CD8-positive, alpha-beta memory T cell (primary cell): ENCODE data around the gene LRRC19. TPM values are rescaled to one million over a fixed set of nuclear protein-coding genes. Genes with fewer than 3 reads are reported as not detected.
A peak's percentile ranks its signal among the peaks of the same experiment; 100 is the strongest.

Source experiments
- CTCF ChIA-PET: fragments of 350-600 bp; sonication (Branson Sonifier 250); formaldehyde crosslinking; loops from one replicate; lab custom pipeline; 2021; ENCODE audit warnings: antibody characterized with exemption; lab: Charles Lee
- POLR2A ChIA-PET: fragments of 350-600 bp; sonication (Branson Sonifier 250); formaldehyde crosslinking; loops from one replicate; lab custom pipeline; 2021; ENCODE audit warnings: antibody characterized with exemption; lab: Charles Lee
- DNase-seq, 5 donors: peaks; one replicate each; pipeline versions ENCODE4 v3.0.0 to v3.0.0-alpha.2; 2020 to 2022; ENCODE audit warnings: mixed read lengths in 1 of 5
- H3K27ac ChIP-seq: one replicate; pipeline ENCODE4 v1.7.0; 2013; ENCODE audit warnings: low read depth, mild to moderate bottlenecking, low read length, moderate library complexity
- H3K27me3 ChIP-seq: 2 replicates; pipeline ENCODE4 v1.7.0; 2013; ENCODE audit warnings: low read length, mild to moderate bottlenecking; ENCODE audit not compliant: insufficient read depth, poor library complexity, severe bottlenecking
- H3K36me3 ChIP-seq: 2 replicates; pipeline ENCODE4 v1.7.0; 2013; ENCODE audit warnings: mild to moderate bottlenecking, low read length, moderate library complexity; ENCODE audit not compliant: insufficient read depth
- H3K4me1 ChIP-seq: 2 replicates; pipeline ENCODE4 v1.7.0; 2013; ENCODE audit warnings: mild to moderate bottlenecking, low read length, moderate library complexity; ENCODE audit not compliant: insufficient read depth
- H3K4me3 ChIP-seq: 2 replicates; pipeline ENCODE4 v1.7.0; 2013; ENCODE audit warnings: mild to moderate bottlenecking, low read length
- H3K9me3 ChIP-seq: 2 replicates; pipeline ENCODE4 v1.7.0; 2013; ENCODE audit warnings: mild to moderate bottlenecking, low read length
- H3K27ac Mint-ChIP-seq, 8 donors: one replicate each; pipeline ENCODE4 v1.8.0; 2020 to 2021; ENCODE audit warnings: mixed read lengths in 8 of 8, mild to moderate bottlenecking in 6 of 8, inconsistent platforms in 3 of 8, moderate library complexity in 3 of 8
- H3K27me3 Mint-ChIP-seq, 2 donors: one replicate each; pipeline ENCODE4 v1.8.0; 2020 to 2021; ENCODE audit warnings: mixed read lengths in 2 of 2, mild to moderate bottlenecking in 1 of 2, moderate library complexity in 1 of 2
- H3K36me3 Mint-ChIP-seq, 3 donors: one replicate each; pipeline ENCODE4 v1.8.0; 2020 to 2021; ENCODE audit warnings: mixed read lengths in 3 of 3, inconsistent platforms in 1 of 3, mild to moderate bottlenecking in 1 of 3
- H3K4me1 Mint-ChIP-seq, 3 donors: one replicate each; pipeline ENCODE4 v1.8.0; 2020 to 2021; ENCODE audit warnings: mixed read lengths in 3 of 3, inconsistent platforms in 1 of 3, mild to moderate bottlenecking in 1 of 3
- H3K4me3 Mint-ChIP-seq, 7 donors: one replicate each; pipeline ENCODE4 v1.8.0; 2020 to 2021; ENCODE audit warnings: mixed read lengths in 7 of 7, mild to moderate bottlenecking in 6 of 7, moderate library complexity in 4 of 7, inconsistent platforms in 2 of 7
- H3K9me3 Mint-ChIP-seq, 5 donors: one replicate each; pipeline ENCODE4 v1.8.0; 2020 to 2022; ENCODE audit warnings: mixed read lengths in 5 of 5, mild to moderate bottlenecking in 3 of 5, moderate library complexity in 2 of 5, inconsistent platforms in 1 of 5
- polyA plus RNA-seq: library from polyadenylated mRNA; unstranded; fragments of 300-500 nt; fragmentation: Illumina TruSeq; gene quantifications from one replicate; pipeline ENCODE4 v1.2.3, GENCODE V29; 2021
- total RNA-seq, 2 experiments: library from RNA; stranded (reverse); gene quantifications; one replicate each; pipeline ENCODE4 v1.2.3, GENCODE V29; 2021

LRRC19 gene
- total and polyA plus RNA-seq, 3 experiments from 2014 or later: 0.10 TPM; not detected in 2

DNA sequence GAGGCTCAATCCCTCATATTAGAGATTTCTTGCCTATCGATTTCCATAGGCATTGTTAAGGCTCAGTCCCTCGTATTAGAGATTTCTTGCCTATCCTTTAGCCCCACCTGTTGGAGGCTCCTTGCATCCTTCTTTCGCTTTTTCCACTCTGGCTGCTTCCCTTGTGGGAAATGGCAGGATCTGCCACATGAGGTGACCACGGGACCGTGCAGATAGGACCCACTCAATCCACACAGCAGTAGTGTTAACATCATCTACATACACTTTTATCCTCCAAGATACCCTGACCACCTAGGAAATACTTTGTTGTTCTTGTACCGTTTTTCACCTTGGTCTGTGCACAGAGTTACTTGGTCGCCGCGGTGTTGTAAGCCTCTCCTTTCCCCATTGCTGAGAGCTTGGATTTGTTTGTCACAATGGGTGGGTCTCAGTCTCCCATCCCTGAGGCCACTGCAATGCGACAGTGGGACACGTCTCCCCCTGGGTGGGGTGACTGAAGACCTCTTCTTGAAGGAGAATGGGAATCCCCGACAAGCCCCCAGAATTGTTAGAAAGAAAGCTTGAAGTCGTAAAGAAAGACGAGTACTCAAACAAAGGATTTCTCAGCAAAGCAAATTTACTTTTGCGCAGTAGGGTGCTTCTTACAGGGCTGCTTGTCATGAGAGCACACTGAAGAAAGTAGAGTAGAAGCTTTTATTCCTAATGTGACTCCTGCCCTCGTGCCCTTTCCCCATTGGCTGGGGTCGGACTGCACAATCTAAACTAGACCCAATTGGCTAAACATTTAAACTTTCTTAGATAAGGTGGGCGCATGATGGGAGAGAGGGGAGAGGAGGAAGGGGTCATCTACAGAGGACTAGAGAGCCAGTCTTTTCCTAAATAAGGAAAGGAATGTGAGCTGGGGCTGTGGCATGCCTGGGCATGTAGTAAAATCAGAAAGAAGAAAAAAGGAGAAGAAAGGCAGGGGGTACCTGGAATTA, 29.5 kb downstream of the LRRC19 start:
- Histone ChIP-seq H3K27ac (no peak overlapping the region), H3K27me3 (no peaks in the 10 kb centered on the region), H3K36me3 (no peaks in the 10 kb centered on the region), H3K4me3 (no peak overlapping the region), H3K4me1 (no peaks in the 10 kb centered on the region), H3K9me3 (no peaks in the 10 kb centered on the region)
- DNase-seq: no peak
- CTCF ChIA-PET: interaction anchor here (2.0 kb wide), 1 partner anchor 229 kb away, joined by 6 read pairs; no protein-coding TSS in a partner anchor
- Mint-ChIP-seq H3K4me1 (no peaks in the 10 kb centered on the region), H3K9me3 (no peaks in the 10 kb centered on the region), H3K27ac (peak overlapping the region in 1 of 8 donors; percentile 41), H3K36me3 (peaks cover 4 to 24% (median 13%) of the 10 kb centered on the region in 3 donors), H3K4me3 (no peak overlapping the region), H3K27me3 (no peaks in the 10 kb centered on the region)
- POLR2A ChIA-PET: no interaction called here

- no peak overlapping the region for H3K27ac ChIP-seq
- POLR2A ChIA-PET: no interaction called here
- H3K4me3 Mint-ChIP-seq: peak overlapping the region in 1 of 7 donors; percentile 61
- no peaks in the 10 kb centered on the region for H3K4me1 Mint-ChIP-seq
- peak overlapping the region in 1 of 8 donors; percentile 13 for H3K27ac Mint-ChIP-seq
- no peak for DNase-seq
- H3K9me3 Mint-ChIP-seq: peaks cover 0 to 2% (median under 1%) of the 10 kb centered on the region in 5 donors
- CTCF ChIA-PET: interaction anchor here (2.0 kb wide), 1 partner anchor 228 kb away, joined by 6 read pairs; no protein-coding TSS in a partner anchor
- no peaks in the 10 kb centered on the region for H3K27me3 ChIP-seq
- H3K4me1 ChIP-seq: no peaks in the 10 kb centered on the region
- H3K36me3 ChIP-seq: no peaks in the 10 kb centered on the region
- H3K27me3 Mint-ChIP-seq: no peaks in the 10 kb centered on the region
- no peaks in the 10 kb centered on the region for H3K9me3 ChIP-seq
- no peak overlapping the region for H3K4me3 ChIP-seq
- H3K36me3 Mint-ChIP-seq: peaks cover 7 to 24% (median 9%) of the 10 kb centered on the region in 3 donors
Measured at GRCh38 chr9:26974927-26975326, 30.5 kb downstream of the LRRC19 start.

DNA sequence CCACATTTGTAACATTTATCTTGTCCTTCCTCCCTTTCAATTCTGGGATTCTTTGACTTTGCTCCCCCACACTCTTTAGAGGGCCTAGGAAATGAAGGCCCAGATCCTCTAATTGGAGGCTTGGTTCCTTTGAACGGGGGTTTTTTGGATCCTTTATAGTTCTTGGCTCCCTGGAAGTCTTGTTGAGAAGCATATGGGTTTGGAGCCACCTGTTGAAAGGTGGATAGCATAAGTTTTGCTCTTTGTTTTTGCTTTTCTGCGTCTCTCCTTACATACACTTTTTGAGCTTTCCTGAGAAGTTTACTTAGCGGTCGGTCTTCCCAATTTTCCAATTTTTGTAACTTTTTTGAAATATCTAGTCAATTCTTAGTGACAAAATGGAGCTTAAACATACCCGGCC, 31.5 kb downstream of the LRRC19 start:
- POLR2A ChIA-PET: no interaction called here
- Mint-ChIP-seq H3K27ac (no peak overlapping the region), H3K27me3 (no peaks in the 10 kb centered on the region), H3K4me3 (no peak overlapping the region), H3K9me3 (peaks cover 0 to 7% (median 4%) of the 10 kb centered on the region in 5 donors), H3K4me1 (no peaks in the 10 kb centered on the region), H3K36me3 (peaks cover 7 to 24% (median 16%) of the 10 kb centered on the region in 3 donors)
- CTCF ChIA-PET: no interaction called here
- Histone ChIP-seq H3K27me3 (no peaks in the 10 kb centered on the region), H3K4me1 (no peaks in the 10 kb centered on the region), H3K27ac (no peak overlapping the region), H3K4me3 (no peak overlapping the region), H3K36me3 (no peaks in the 10 kb centered on the region), H3K9me3 (no peaks in the 10 kb centered on the region)
- no peak for DNase-seq

DNA sequence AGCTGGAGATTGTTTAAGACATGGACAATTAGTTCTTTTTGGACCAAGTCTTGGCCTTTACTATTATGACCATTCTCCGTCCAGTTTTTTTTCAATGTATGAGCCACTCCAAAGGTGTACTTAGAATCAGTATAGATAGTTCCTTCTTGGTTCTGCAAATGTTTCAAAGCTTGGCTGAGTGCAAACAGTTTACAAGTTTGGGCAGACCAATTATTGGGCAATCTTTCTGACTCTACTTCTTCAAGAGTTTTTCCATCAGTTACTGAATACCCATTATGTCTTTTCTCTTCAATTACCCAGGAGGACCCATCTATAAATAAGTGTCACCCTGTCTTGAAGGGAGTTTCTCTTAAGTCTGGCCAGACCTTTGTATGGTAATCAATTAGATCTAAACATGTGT, 33.8 kb downstream of the LRRC19 start:
- no peak for DNase-seq
- CTCF ChIA-PET: no interaction called here
- Histone ChIP-seq H3K9me3 (no peaks in the 10 kb centered on the region), H3K36me3 (no peaks in the 10 kb centered on the region), H3K27ac (no peak overlapping the region), H3K27me3 (no peaks in the 10 kb centered on the region), H3K4me1 (no peaks in the 10 kb centered on the region), H3K4me3 (no peak overlapping the region)
- H3K36me3 Mint-ChIP-seq: peaks cover 6 to 24% (median 16%) of the 10 kb centered on the region in 3 donors
- no peak overlapping the region for H3K27ac Mint-ChIP-seq
- POLR2A ChIA-PET: no interaction called here
- H3K27me3 Mint-ChIP-seq: no peaks in the 10 kb centered on the region
- peaks cover 0 to 5% (median 0%) of the 10 kb centered on the region in 3 donors for H3K4me1 Mint-ChIP-seq
- H3K9me3 Mint-ChIP-seq: peaks cover 0 to 7% (median 4%) of the 10 kb centered on the region in 5 donors
- no peak overlapping the region for H3K4me3 Mint-ChIP-seq

DNA sequence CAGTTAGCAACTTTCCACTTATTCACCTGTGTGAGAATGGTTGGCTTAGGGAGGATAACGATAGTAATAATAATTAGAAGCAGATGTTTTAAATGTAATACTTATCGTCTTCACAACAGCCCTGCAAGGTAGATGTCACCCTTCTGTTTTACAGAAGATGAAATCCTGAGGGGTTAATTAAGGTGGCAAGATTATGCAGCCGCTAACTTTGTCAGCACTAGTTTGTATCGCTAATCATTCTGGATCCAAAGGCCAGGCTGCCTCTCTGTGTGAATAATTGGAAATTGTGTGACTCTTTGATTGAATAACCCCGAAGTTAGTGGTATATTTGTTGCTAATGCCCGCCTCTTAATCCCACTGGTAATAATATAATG, 48.6 kb downstream of the LRRC19 start:
- ChIA-PET POLR2A (interaction anchor here (1.2 to 1.6 kb wide), 3 partner anchors 10 to 65 kb away, joined by 3 to 11 read pairs (median 6); partner anchors contain the start of gene PLAA), CTCF (interaction anchor here (0.7 to 2.7 kb wide), 4 partner anchors 10 to 64 kb away, joined by 3 to 15 read pairs (median 6); partner anchors contain the start of genes CAAP1 and PLAA)
- no peak for DNase-seq
- Histone ChIP-seq H3K27ac (peak overlapping the region; percentile 71), H3K4me1 (peaks cover 16% of the 10 kb centered on the region), H3K27me3 (no peaks in the 10 kb centered on the region), H3K4me3 (peak overlapping the region; percentile 83), H3K9me3 (no peaks in the 10 kb centered on the region), H3K36me3 (no peaks in the 10 kb centered on the region)
- peak overlapping the region; percentile 91 to 97 (median 96) for H3K27ac Mint-ChIP-seq
- H3K36me3 Mint-ChIP-seq: peaks cover 0 to 9% (median 0%) of the 10 kb centered on the region in 3 donors
- peaks cover 29 to 42% (median 38%) of the 10 kb centered on the region in 3 donors for H3K4me1 Mint-ChIP-seq
- peaks cover 0 to 2% of the 10 kb centered on the region in 2 donors for H3K27me3 Mint-ChIP-seq
- peak overlapping the region; percentile 89 to 97 (median 93) for H3K4me3 Mint-ChIP-seq
- H3K9me3 Mint-ChIP-seq: no peaks in the 10 kb centered on the region

DNA sequence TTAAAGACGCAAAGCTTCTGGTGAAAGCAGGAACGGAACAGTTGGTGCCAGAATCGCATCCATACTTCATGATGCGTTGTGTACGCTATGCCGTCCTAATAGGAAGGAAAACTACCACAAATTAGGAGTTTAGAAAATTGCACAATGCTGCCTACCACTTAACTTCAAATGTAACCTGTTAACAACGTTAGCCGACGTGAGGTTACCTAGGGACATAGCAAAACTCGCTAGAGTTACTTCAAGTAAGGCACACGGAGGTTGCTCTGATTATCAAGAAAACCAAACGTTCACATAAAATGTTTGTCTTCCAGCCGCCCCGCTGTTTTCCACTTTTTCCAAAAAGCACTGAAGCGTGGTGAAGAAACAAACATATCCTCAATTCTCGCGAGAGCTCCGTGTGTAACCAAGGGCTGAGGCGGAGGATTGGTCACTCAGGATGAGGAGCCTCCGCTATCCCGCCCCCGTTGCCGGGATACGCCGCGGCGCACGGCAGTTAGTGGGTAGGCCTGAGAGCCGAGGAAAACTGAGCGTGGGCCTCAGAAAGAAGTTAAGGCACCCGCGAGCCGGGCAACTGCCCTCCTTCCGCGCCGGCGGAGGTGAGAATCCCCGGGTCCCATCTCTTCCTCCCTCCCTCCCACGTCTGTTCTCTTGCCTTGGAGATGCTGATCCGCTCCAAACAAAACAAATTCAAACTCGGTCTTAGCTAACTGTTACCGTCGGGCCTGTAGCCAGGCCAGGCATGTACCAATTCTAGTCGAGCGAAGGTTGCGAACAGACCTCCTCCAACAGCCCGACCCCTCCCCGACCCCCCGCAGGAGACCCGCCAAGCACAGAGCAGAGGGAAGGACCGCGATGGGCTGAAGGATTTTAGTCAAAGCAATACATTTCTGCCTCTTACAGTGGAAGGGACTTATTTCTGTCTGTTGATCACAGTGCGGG, 49.3 kb downstream of the LRRC19 start, which contains the start of gene IFT74:
Gene IFT74 (plus strand): TSS at position 492 of the 939 bp plus-strand sequence. CDS start 5,556 bp downstream, outside the sequence.
- Histone ChIP-seq H3K36me3 (no peaks in the 10 kb centered on the region), H3K4me3 (peak within 1 kb of the TSS; percentile 83), H3K4me1 (peaks cover 16% of the 10 kb centered on the region), H3K27me3 (no peaks in the 10 kb centered on the region), H3K27ac (peak within 1 kb of the TSS; percentile 71), H3K9me3 (no peaks in the 10 kb centered on the region)
- Mint-ChIP-seq H3K4me3 (peak within 1 kb of the TSS; percentile 89 to 97 (median 93)), H3K4me1 (peaks cover 25 to 36% (median 35%) of the 10 kb centered on the region in 3 donors), H3K9me3 (no peaks in the 10 kb centered on the region), H3K27me3 (peaks cover 0 to 2% of the 10 kb centered on the region in 2 donors), H3K27ac (peak within 1 kb of the TSS; percentile 91 to 97 (median 96)), H3K36me3 (peaks cover 0 to 9% (median 0%) of the 10 kb centered on the region in 3 donors)
- peak; percentile 88 to 97 (median 93) for DNase-seq
- ChIA-PET CTCF (interaction anchor here (0.7 to 2.7 kb wide), 5 partner anchors 9 to 64 kb away, joined by 3 to 15 read pairs (median 3); partner anchors contain the start of genes CAAP1 and PLAA), POLR2A (interaction anchor here (1.0 to 1.6 kb wide), 5 partner anchors 9 to 64 kb away, joined by 3 to 14 read pairs (median 6); partner anchors contain the start of gene PLAA)
